Measurements from ENCODE around the gene CARMIL1. TPM values are rescaled to one million over a fixed set of nuclear protein-coding genes. Genes with fewer than 3 reads are reported as not detected.

The CARMIL1 gene
- total and polyA plus RNA-seq, 11 donors, result 2.4 to 9.1 (median 5.3) TPM

- ATAC-seq (no peak), DNase-seq (no peak)
- no peaks in the 10 kb centered on the region for H3K4me1 ChIP-seq
- WGBS, 4 donors, result 70 to 77% (median 72%) methylated on average over 4 of the region's 4 CpGs
- H3K4me3 ChIP-seq, result no peak overlapping the region
- TF ChIP-seq CTCF (IDR thresholded peaks at IDR 0.05) (no peak), POLR2A (IDR thresholded peaks at IDR 0.05) (no peak)
- H3K9me3 ChIP-seq, result no peaks in the 10 kb centered on the region
- no peak overlapping the region for H3K27ac ChIP-seq
- no peaks in the 10 kb centered on the region for H3K36me3 ChIP-seq
- peaks cover 0 to 29% (median 3%) of the 10 kb centered on the region in 9 donors for H3K27me3 ChIP-seq
- intact Hi-C loops (cut with DNase I), result no loop called here
Measured at GRCh38 chr6:25639653-25640052, 360.5 kb downstream of the CARMIL1 start.

- no peaks in the 10 kb centered on the region for H3K9me3 ChIP-seq
- no peak overlapping the region for H3K4me3 ChIP-seq
- peaks cover 0 to 29% (median 3%) of the 10 kb centered on the region in 9 donors for H3K27me3 ChIP-seq
- WGBS, 4 donors, result 79 to 86% (median 84%) methylated on average over 5 of the region's 5 CpGs
- intact Hi-C loops (cut with DNase I), result no loop called here
- no peak overlapping the region for H3K27ac ChIP-seq
- ATAC-seq, result no peak
- no peaks in the 10 kb centered on the region for H3K4me1 ChIP-seq
- H3K36me3 ChIP-seq, result no peaks in the 10 kb centered on the region
- TF ChIP-seq CTCF (IDR thresholded peaks at IDR 0.05) (no peak), POLR2A (IDR thresholded peaks at IDR 0.05) (no peak)
- no peak for DNase-seq
Measured at GRCh38 chr6:25640446-25640845, 361.3 kb downstream of the CARMIL1 start.

DNA sequence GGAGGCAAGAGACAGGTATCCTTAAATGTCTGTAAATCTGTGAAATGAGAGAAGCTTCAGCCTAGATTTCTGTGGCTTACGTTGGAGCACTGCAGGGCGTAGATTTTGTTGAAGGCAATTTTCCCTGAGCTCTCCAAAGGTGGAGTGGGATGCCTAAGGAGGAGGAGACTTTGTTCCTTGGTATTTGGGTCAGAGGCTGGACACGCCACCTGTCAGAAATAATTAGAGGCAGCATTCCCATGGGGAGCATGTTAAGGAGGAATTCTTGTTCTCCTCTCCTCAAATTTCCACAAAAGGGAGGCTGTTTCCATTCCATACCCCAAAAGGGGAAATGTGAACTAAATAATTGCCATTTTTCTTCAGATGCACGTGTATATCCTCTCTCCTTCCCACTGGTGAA is 361.7 kb downstream of the CARMIL1 start:
- intact Hi-C loops (cut with DNase I), result no loop called here
- no peak for ATAC-seq
- 78 to 83% (median 80%) methylated on average over 4 of the region's 4 CpGs for WGBS, 4 donors
- TF ChIP-seq CTCF (IDR thresholded peaks at IDR 0.05) (no peak), POLR2A (IDR thresholded peaks at IDR 0.05) (no peak)
- peaks cover 0 to 29% (median 3%) of the 10 kb centered on the region in 9 donors for H3K27me3 ChIP-seq
- no peaks in the 10 kb centered on the region for H3K9me3 ChIP-seq
- no peak overlapping the region for H3K27ac ChIP-seq
- H3K36me3 ChIP-seq, result no peaks in the 10 kb centered on the region
- H3K4me3 ChIP-seq, result no peak overlapping the region
- H3K4me1 ChIP-seq, result no peaks in the 10 kb centered on the region
- no peak for DNase-seq

DNA sequence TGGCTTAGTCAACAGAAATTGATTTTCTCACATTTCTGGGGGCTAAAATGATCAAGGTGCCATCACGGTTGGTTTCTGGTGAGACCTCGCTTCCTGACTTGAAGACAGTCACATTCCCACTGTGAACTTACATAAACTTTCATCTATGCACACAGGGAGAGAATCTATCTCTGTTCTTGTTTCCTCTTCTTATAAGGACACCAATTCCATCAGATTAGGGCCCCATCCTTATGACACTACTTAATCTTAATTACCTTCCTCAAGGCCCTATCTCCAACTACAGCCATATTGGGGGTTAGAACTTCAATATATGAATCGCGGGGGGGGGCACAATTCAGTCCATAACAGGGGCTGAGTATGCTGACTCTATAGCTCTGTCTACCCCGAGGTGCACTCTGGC is 362.2 kb downstream of the CARMIL1 start:
- H3K4me3 ChIP-seq, result no peak overlapping the region

More for the DNA sequence above, 362.2 kb downstream of the CARMIL1 start:
- Histone ChIP-seq H3K27me3 (peaks cover 0 to 31% (median 3%) of the 10 kb centered on the region in 9 donors), H3K9me3 (no peaks in the 10 kb centered on the region), H3K27ac (no peak overlapping the region), H3K36me3 (no peaks in the 10 kb centered on the region), H3K4me1 (no peaks in the 10 kb centered on the region)
- intact Hi-C loops (cut with DNase I), result no loop called here
- no peak for ATAC-seq
- DNase-seq, result no peak
- WGBS, 4 donors, result 72 to 79% (median 72%) methylated on average over 5 of the region's 5 CpGs
- no peak for TF ChIP-seq POLR2A (IDR thresholded peaks at IDR 0.05)
- TF ChIP-seq CTCF (IDR thresholded peaks at IDR 0.05), result no peak

Data from heart left ventricle (tissue), 16 donors.